Measurements from ENCODE around the gene POLR2B. TPM values are rescaled to one million over a fixed set of nuclear protein-coding genes. Genes with fewer than 3 reads are reported as not detected.
"Not testable (repeated sequence)": the region's sequence is repeated elsewhere in the genome, so short reads cannot be mapped to it uniquely, and the experiment has no call there.

The POLR2B gene
- total RNA-seq, 1 experiment from 2014 or later: 334 TPM

GRCh38 chr4:57023104-57023503 lies 44.4 kb downstream of the POLR2B start:
- Histone ChIP-seq H3K36me3 (peaks cover 96% of the 10 kb centered on the region), H3K9me3 (replicated peaks) (no peaks in the 10 kb centered on the region), H3K4me1 (peaks cover 8% of the 10 kb centered on the region), H3K27me3 (no peaks in the 10 kb centered on the region), H3K27ac (no peak overlapping the region), H3K4me3 (no peak overlapping the region)
- peak; percentile 10 to 36 for DNase-seq

GRCh38 chr4:57034520-57034919 lies 55.8 kb downstream of the POLR2B start:
- no peak overlapping the region for H3K27ac ChIP-seq

GRCh38 chr4:57037982-57038604 lies 59.4 kb downstream of the POLR2B start:
- 0 out of 2 replicates have a peak, but pooled peaks cover 4% of the 10 kb centered on the region for H3K36me3 ChIP-seq
- no peaks in the 10 kb centered on the region; the same call in 1 of the 2 replicates for H3K4me1 ChIP-seq
- no peaks in the 10 kb centered on the region for H3K27me3 ChIP-seq
- H3K27ac ChIP-seq: no peak overlapping the region
- no peaks in the 10 kb centered on the region for H3K9me3 ChIP-seq (replicated peaks)
- DNase-seq: peak; percentile 62 to 79
- no peak overlapping the region for H3K4me3 ChIP-seq

More at GRCh38 chr4:57034520-57034919, 55.8 kb downstream of the POLR2B start:
- DNase-seq: no peak
- H3K9me3 ChIP-seq (replicated peaks): no peaks in the 10 kb centered on the region
- H3K4me1 ChIP-seq: no peaks in the 10 kb centered on the region; the same call in 1 of the 2 replicates
- H3K4me3 ChIP-seq: no peak overlapping the region
- no peaks in the 10 kb centered on the region for H3K27me3 ChIP-seq
- H3K36me3 ChIP-seq: peaks cover 39% of the 10 kb centered on the region

- no peaks in the 10 kb centered on the region for H3K27me3 ChIP-seq
- H3K4me3 ChIP-seq: no peak overlapping the region
- DNase-seq: no peak
- peaks cover 1% of the 10 kb centered on the region; the same call in 1 of the 2 replicates for H3K4me1 ChIP-seq
- no peak overlapping the region for H3K27ac ChIP-seq
- no peaks in the 10 kb centered on the region for H3K36me3 ChIP-seq
- no peaks in the 10 kb centered on the region for H3K9me3 ChIP-seq (replicated peaks)
These were observed 60.6 kb downstream of the POLR2B start for GRCh38 chr4:57039345-57039744.

GRCh38 chr4:57040510-57040909 lies 61.8 kb downstream of the POLR2B start:
- H3K36me3 ChIP-seq: no peaks in the 10 kb centered on the region

GRCh38 chr4:57041020-57041419 lies 62.3 kb downstream of the POLR2B start:
- no peaks in the 10 kb centered on the region for H3K27me3 ChIP-seq
- H3K27ac ChIP-seq: no peak overlapping the region
- DNase-seq: no peak
- H3K36me3 ChIP-seq: no peaks in the 10 kb centered on the region
- no peaks in the 10 kb centered on the region for H3K9me3 ChIP-seq (replicated peaks)
- no peak overlapping the region for H3K4me3 ChIP-seq
- H3K4me1 ChIP-seq: peaks cover 6% of the 10 kb centered on the region; the same call in 1 of the 2 replicates

More at GRCh38 chr4:57040510-57040909, 61.8 kb downstream of the POLR2B start:
- Histone ChIP-seq H3K9me3 (replicated peaks) (no peaks in the 10 kb centered on the region), H3K4me3 (no peak overlapping the region), H3K4me1 (peaks cover 6% of the 10 kb centered on the region; the same call in 1 of the 2 replicates), H3K27me3 (no peaks in the 10 kb centered on the region), H3K27ac (no peak overlapping the region)
- DNase-seq: no peak

GRCh38 chr4:57042711-57043169 lies 64.0 kb downstream of the POLR2B start:
- no peak for DNase-seq
- Histone ChIP-seq H3K9me3 (replicated peaks) (no peaks in the 10 kb centered on the region), H3K4me1 (peaks cover 6% of the 10 kb centered on the region; the same call in 1 of the 2 replicates), H3K27ac (no peak overlapping the region), H3K36me3 (no peaks in the 10 kb centered on the region), H3K4me3 (no peak overlapping the region), H3K27me3 (no peaks in the 10 kb centered on the region)

GRCh38 chr4:57043347-57044251 lies 64.9 kb downstream of the POLR2B start:
- Histone ChIP-seq H3K27ac (no peak overlapping the region), H3K36me3 (no peaks in the 10 kb centered on the region), H3K27me3 (no peaks in the 10 kb centered on the region), H3K4me3 (no peak overlapping the region), H3K4me1 (peaks cover 6% of the 10 kb centered on the region; the same call in 1 of the 2 replicates), H3K9me3 (replicated peaks) (no peaks in the 10 kb centered on the region)
- no peak for DNase-seq

- no peaks in the 10 kb centered on the region for H3K9me3 ChIP-seq (replicated peaks)
- no peak for DNase-seq
- no peaks in the 10 kb centered on the region for H3K27me3 ChIP-seq
- H3K4me3 ChIP-seq: no peak overlapping the region
- no peaks in the 10 kb centered on the region for H3K36me3 ChIP-seq
- H3K27ac ChIP-seq: no peak overlapping the region
- H3K4me1 ChIP-seq: peaks cover 6% of the 10 kb centered on the region; the same call in 1 of the 2 replicates
These were observed 65.6 kb downstream of the POLR2B start for GRCh38 chr4:57044279-57044678.

- Histone ChIP-seq H3K27ac (no peak overlapping the region), H3K9me3 (replicated peaks) (no peaks in the 10 kb centered on the region), H3K4me3 (no peak overlapping the region), H3K36me3 (no peaks in the 10 kb centered on the region), H3K27me3 (no peaks in the 10 kb centered on the region), H3K4me1 (peaks cover 6% of the 10 kb centered on the region; the same call in 1 of the 2 replicates)
- DNase-seq: no peak
These were observed 66.3 kb downstream of the POLR2B start for GRCh38 chr4:57044996-57045395.

GRCh38 chr4:57047046-57047445 lies 68.3 kb downstream of the POLR2B start:
- DNase-seq; H3K4me3 ChIP-seq; H3K27me3 ChIP-seq; H3K4me1 ChIP-seq; H3K36me3 ChIP-seq; H3K27ac ChIP-seq; H3K9me3 ChIP-seq (replicated peaks): not testable (repeated sequence)

- peaks cover 6% of the 10 kb centered on the region; the same call in 1 of the 2 replicates for H3K4me1 ChIP-seq
- no peak overlapping the region for H3K27ac ChIP-seq
- H3K4me3 ChIP-seq: no peak overlapping the region
- no peaks in the 10 kb centered on the region for H3K27me3 ChIP-seq
- H3K9me3 ChIP-seq (replicated peaks): no peaks in the 10 kb centered on the region
- no peak for DNase-seq
- no peaks in the 10 kb centered on the region for H3K36me3 ChIP-seq
These were observed 70.1 kb downstream of the POLR2B start for GRCh38 chr4:57048590-57049304.

GRCh38 chr4:57051095-57051494 lies 72.4 kb downstream of the POLR2B start:
- DNase-seq: no peak
- no peak overlapping the region for H3K27ac ChIP-seq
- no peak overlapping the region for H3K4me3 ChIP-seq
- H3K9me3 ChIP-seq (replicated peaks): no peaks in the 10 kb centered on the region
- H3K4me1 ChIP-seq: no peaks in the 10 kb centered on the region
- no peaks in the 10 kb centered on the region for H3K27me3 ChIP-seq
- H3K36me3 ChIP-seq: no peaks in the 10 kb centered on the region

GRCh38 chr4:57051524-57051923 lies 72.8 kb downstream of the POLR2B start:
- Histone ChIP-seq H3K27ac (no peak overlapping the region), H3K9me3 (replicated peaks) (no peaks in the 10 kb centered on the region), H3K4me1 (no peaks in the 10 kb centered on the region), H3K4me3 (no peak overlapping the region), H3K27me3 (no peaks in the 10 kb centered on the region), H3K36me3 (no peaks in the 10 kb centered on the region)
- no peak for DNase-seq

Data from SJCRH30 (cell line).